H1 (cell line): ENCODE data around the gene SMOC2. TPM values are rescaled to one million over a fixed set of nuclear protein-coding genes. Genes with fewer than 3 reads are reported as not detected.

Experiments used
- CTCF ChIA-PET: fragments of 300-600 bp; sonication (Branson Sonifier 250); formaldehyde crosslinking; loops from one replicate; lab custom pipeline; 2021; ENCODE audit not compliant: partially characterized antibody; lab: Charles Lee
- POLR2A ChIA-PET: fragments of 300-600 bp; sonication (Branson Sonifier 250); formaldehyde crosslinking; loops from one replicate; lab custom pipeline; 2021; ENCODE audit warnings: inconsistent platforms; ENCODE audit not compliant: partially characterized antibody; lab: Charles Lee
- DNase-seq, 2 experiments: peaks; one replicate each; pipeline versions ENCODE4 v3.0.0 to v3.0.0-alpha.2; 2010 to 2022; ENCODE audit warnings: low spot score in 2 of 2, low read depth in 1 of 2, mixed read lengths in 1 of 2
- FAIRE-seq: peaks from 2 replicates; lab custom pipeline; 2011; peaks lifted over from hg19 to GRCh38; lab: Jason Lieb, UNC
- H2AFZ ChIP-seq: 2 replicates; pipeline ENCODE4 v1.8.1; 2012; ENCODE audit warnings: low read length, inconsistent platforms
- H2AK5ac ChIP-seq: 2 replicates; pipeline ENCODE4 v1.6.1; 2013; ENCODE audit warnings: low read depth, low read length
- H2BK120ac ChIP-seq: replicated peaks from 2 replicates; pipeline ENCODE3; 2013; ENCODE audit warnings: low read depth, low read length, inconsistent platforms
- H2BK12ac ChIP-seq: 2 replicates; pipeline ENCODE4 v1.6.1; 2013; ENCODE audit warnings: low read depth, low read length
- H2BK15ac ChIP-seq: 2 replicates; pipeline ENCODE4 v1.6.1; 2013; ENCODE audit warnings: low read length
- H2BK20ac ChIP-seq: 2 replicates; pipeline ENCODE4 v1.6.1; 2013; ENCODE audit warnings: low read length
- H2BK5ac ChIP-seq: 2 replicates; pipeline ENCODE4 v1.6.1; 2013; ENCODE audit warnings: low read depth, low read length
- H3K14ac ChIP-seq: 2 replicates; pipeline ENCODE4 v1.6.1; 2013; ENCODE audit warnings: inconsistent platforms; ENCODE audit not compliant: insufficient read length
- H3K18ac ChIP-seq: 2 replicates; pipeline ENCODE4 v1.6.1; 2013; ENCODE audit warnings: low read length; ENCODE audit errors: extremely low read depth
- H3K23ac ChIP-seq: 2 replicates; pipeline ENCODE4 v1.6.1; 2013; ENCODE audit warnings: inconsistent platforms; ENCODE audit not compliant: insufficient read length
- H3K23me2 ChIP-seq: 2 replicates; pipeline ENCODE4 v1.6.1; 2013; ENCODE audit warnings: low read depth, low read length
- H3K27ac ChIP-seq: 2 replicates; pipeline ENCODE4 v1.6.1; 2011; ENCODE audit warnings: low read depth, low read length, inconsistent platforms
- H3K27me3 ChIP-seq, 4 experiments: replicated peaks in 1 of 4; 1 replicate in 1 of 4; 2 replicates in 3 of 4; pipeline versions ENCODE4 v1.6.1 to v1.8.1; 2011 to 2013; ENCODE audit warnings: low read length in 3 of 4, mild to moderate bottlenecking in 3 of 4, inconsistent platforms in 2 of 4, mixed read lengths in 2 of 4, moderate library complexity in 1 of 4; ENCODE audit not compliant: control insufficient read depth in 3 of 4, insufficient read depth in 3 of 4; ENCODE audit errors: extremely low read depth in 1 of 4
- H3K36me3 ChIP-seq, 4 experiments: 2 replicates each; pipeline versions ENCODE4 v1.6.1 to v1.8.1; 2011 to 2013; ENCODE audit warnings: mild to moderate bottlenecking in 4 of 4, low read length in 3 of 4, moderate library complexity in 2 of 4, control low read depth in 1 of 4, inconsistent platforms in 1 of 4; ENCODE audit not compliant: insufficient read depth in 4 of 4, control insufficient read depth in 2 of 4
- H3K4ac ChIP-seq: replicated peaks from 2 replicates; pipeline ENCODE3; 2013; ENCODE audit warnings: low read length, low read depth, mixed read lengths, inconsistent platforms; ENCODE audit not compliant: insufficient read length
- H3K4me1 ChIP-seq, 4 experiments: replicated peaks in 1 of 4; 1 replicate in 1 of 4; 2 replicates in 3 of 4; pipeline versions ENCODE4 v1.6.1 to v1.8.1; 2011 to 2013; ENCODE audit warnings: low read length in 3 of 4, inconsistent platforms in 2 of 4, mixed read lengths in 1 of 4; ENCODE audit not compliant: insufficient read depth in 4 of 4, control insufficient read depth in 3 of 4
- H3K4me2 ChIP-seq, 2 experiments: 2 replicates each; pipeline versions ENCODE4 v1.6.1 to v1.8.1; 2011 to 2013; ENCODE audit warnings: low read depth in 2 of 2, low read length in 2 of 2, control low read depth in 1 of 2, inconsistent platforms in 1 of 2, mild to moderate bottlenecking in 1 of 2; ENCODE audit not compliant: insufficient read depth in 1 of 2
- H3K4me3 ChIP-seq, 4 experiments: fragments of 200-600, 300-600 bp in 1 of 4; sonication (generic), shearing (Covaris generic), sonication (Bioruptor Twin) in 1 of 4; 2 replicates each; pipeline versions ENCODE4 v1.5.1 to v1.8.1; 2011 to 2016; ENCODE audit warnings: low read length in 4 of 4, low read depth in 3 of 4, control low read depth in 2 of 4, inconsistent platforms in 2 of 4, mild to moderate bottlenecking in 2 of 4, mixed read lengths in 1 of 4, moderate library complexity in 1 of 4; ENCODE audit not compliant: insufficient read depth in 2 of 4; ENCODE audit errors: extremely low read depth in 1 of 4
- H3K56ac ChIP-seq: replicated peaks from 2 replicates; pipeline ENCODE3; 2013; ENCODE audit warnings: low read depth, mild to moderate bottlenecking, mixed read lengths, low read length, inconsistent platforms; ENCODE audit not compliant: insufficient read length
- H3K79me1 ChIP-seq: 2 replicates; pipeline ENCODE4 v1.6.1; 2013; ENCODE audit warnings: low read depth, low read length, control low read depth
- H3K79me2 ChIP-seq, 2 experiments: 2 replicates each; pipeline versions ENCODE4 v1.6.1 to v1.8.1; 2012 to 2013; ENCODE audit warnings: low read length in 2 of 2, mild to moderate bottlenecking in 2 of 2, inconsistent platforms in 1 of 2; ENCODE audit not compliant: insufficient read depth in 2 of 2, control insufficient read depth in 1 of 2
- H3K9ac ChIP-seq, 4 experiments: replicated peaks in 1 of 4; 1 replicate in 1 of 4; 2 replicates in 3 of 4; pipeline versions ENCODE4 v1.6.1 to v1.8.1; 2011 to 2013; ENCODE audit warnings: low read depth in 3 of 4, low read length in 3 of 4, control low read depth in 2 of 4, mild to moderate bottlenecking in 2 of 4, moderate library complexity in 2 of 4, inconsistent platforms in 1 of 4; ENCODE audit errors: extremely low read depth in 1 of 4
- H3K9me3 ChIP-seq, 2 experiments: 2 replicates each; pipeline versions ENCODE4 v1.6.1 to v1.8.1; 2012 to 2013; ENCODE audit warnings: mild to moderate bottlenecking in 2 of 2, moderate library complexity in 2 of 2, control low read depth in 1 of 2, inconsistent platforms in 1 of 2, low read depth in 1 of 2, low read length in 1 of 2, mixed read lengths in 1 of 2; ENCODE audit not compliant: insufficient read depth in 2 of 2
- H4K20me1 ChIP-seq, 2 experiments: replicated peaks in 1 of 2; 2 replicates each; pipeline versions ENCODE3 to v1.8.1; 2011 to 2013; ENCODE audit warnings: inconsistent platforms in 2 of 2, low read length in 2 of 2, mild to moderate bottlenecking in 1 of 2; ENCODE audit not compliant: insufficient read depth in 2 of 2, control insufficient read depth in 1 of 2
- H4K5ac ChIP-seq: 2 replicates; pipeline ENCODE4 v1.6.1; 2013; ENCODE audit warnings: low read length, low read depth, mixed read lengths, inconsistent platforms; ENCODE audit not compliant: insufficient read length
- H4K8ac ChIP-seq: 2 replicates; pipeline ENCODE4 v1.8.0; 2013; ENCODE audit warnings: mild to moderate bottlenecking, moderate library complexity, low read length, inconsistent platforms; ENCODE audit not compliant: insufficient read depth; ENCODE audit errors: extremely low read depth
- H4K91ac ChIP-seq: replicated peaks from 2 replicates; pipeline ENCODE3; 2013; ENCODE audit warnings: low read length, mixed read lengths, inconsistent platforms; ENCODE audit not compliant: insufficient read length
- ASH2L ChIP-seq: fragments of 200-600, 300-600 bp; sonication (generic); IDR thresholded peaks from one replicate; pipeline ENCODE4 v1.7.1; 2017; ENCODE audit warnings: low read length
- BCL11A ChIP-seq, 2 experiments: IDR thresholded peaks; one replicate each; pipeline ENCODE4 v1.6.1; 2011; ENCODE audit warnings: low read depth in 2 of 2, low read length in 2 of 2, mild to moderate bottlenecking in 2 of 2
- CEBPB ChIP-seq: IDR thresholded peaks from 2 replicates; pipeline ENCODE4 v1.6.1; 2012; ENCODE audit warnings: low read depth, low read length
- CHD1 ChIP-seq: IDR thresholded peaks from 2 replicates; pipeline ENCODE4 v1.6.1; 2012; ENCODE audit warnings: low read depth, low read length, improper control_type of control experiment
- CHD2 ChIP-seq: IDR thresholded peaks from 2 replicates; pipeline ENCODE4 v1.6.1; 2012; ENCODE audit warnings: low read length, improper control_type of control experiment
- CREB1 ChIP-seq: IDR thresholded peaks from 2 replicates; pipeline ENCODE4 v1.6.1; 2012; ENCODE audit warnings: inconsistent platforms
- FOSL1 ChIP-seq: IDR thresholded peaks from 2 replicates; pipeline ENCODE4 v1.6.1; 2011; ENCODE audit warnings: mild to moderate bottlenecking, low read depth, low read length, moderate library complexity; ENCODE audit not compliant: insufficient read depth
- HDAC6 ChIP-seq: IDR thresholded peaks from one replicate; pipeline ENCODE4 v1.7.1; 2012; ENCODE audit warnings: low read depth, mild to moderate bottlenecking, inconsistent platforms, low read length, moderate library complexity
- KDM5A ChIP-seq: fragments of 200-600 bp; IDR thresholded peaks from 2 replicates; pipeline ENCODE4 v1.7.1; 2012; ENCODE audit warnings: mild to moderate bottlenecking, low read length, inconsistent platforms, mixed read lengths
- NRF1 ChIP-seq: IDR thresholded peaks from 2 replicates; pipeline ENCODE4 v1.6.1; 2011; ENCODE audit warnings: mild to moderate bottlenecking, low read depth, low read length, improper control_type of control experiment
- RFX5 ChIP-seq: IDR thresholded peaks from 2 replicates; pipeline ENCODE4 v1.6.1; 2011; ENCODE audit warnings: low read depth, low read length, improper control_type of control experiment, borderline replicate concordance
- SAP30 ChIP-seq: fragments of 300-600 bp; sonication (generic); IDR thresholded peaks from 2 replicates; pipeline ENCODE4 v1.7.1; 2012; ENCODE audit warnings: low read length, moderate library complexity, mild to moderate bottlenecking, inconsistent platforms; ENCODE audit not compliant: insufficient read depth, insufficient replicate concordance
- SIRT6 ChIP-seq: IDR thresholded peaks from one replicate; pipeline ENCODE4 v1.7.1; 2012; ENCODE audit warnings: low read length, inconsistent platforms
- SP4 ChIP-seq: IDR thresholded peaks from 2 replicates; pipeline ENCODE4 v1.6.1; 2012; ENCODE audit warnings: low read length, inconsistent platforms
- TAF7 ChIP-seq: optimal IDR thresholded peaks from 2 replicates; pipeline ENCODE3; 2011; ENCODE audit warnings: low read depth, mild to moderate bottlenecking, inconsistent platforms, low read length, moderate library complexity, borderline replicate concordance
- TCF12 ChIP-seq: IDR thresholded peaks from 2 replicates; pipeline ENCODE4 v1.6.1; 2011; ENCODE audit warnings: low read depth, mild to moderate bottlenecking, low read length
- ZNF274 ChIP-seq: IDR thresholded peaks from 2 replicates; pipeline ENCODE4 v1.7.0; 2012; ENCODE audit warnings: low read length, borderline replicate concordance; ENCODE audit errors: extremely low read depth
- WGBS, 2 experiments: shearing (Covaris generic) in 1 of 2; methylation state at CpG; one replicate each; pipeline versions ENCODE4 v1.1.6 to v1.1.7; 2013 to 2015; ENCODE audit warnings: low lambda C conversion rate in 2 of 2, mixed read lengths in 2 of 2, inconsistent platforms in 1 of 2, low coverage in 1 of 2, missing lambda C conversion rate in 1 of 2; ENCODE audit not compliant: insufficient replicate concordance in 2 of 2, insufficient coverage in 1 of 2, insufficient read length in 1 of 2; ENCODE audit errors: extremely low coverage in 1 of 2, missing lambda C conversion rate in 1 of 2; 5-methylcytosine and 5-hydroxymethylcytosine counted together
- polyA plus RNA-seq, 7 experiments: library from polyadenylated mRNA; depleted of rRNA in 3 of 7; stranded (reverse) in 5 of 7; unstranded in 2 of 7; fragments of >200 nt in 5 of 7; fragments of 200-250 nt in 2 of 7; gene quantifications; 1 replicate in 5 of 7; 2 replicates in 1 of 7; 4 replicates in 1 of 7; pipeline versions ENCODE4 v1.2.1 to v1.2.3, GENCODE V29; 2011 to 2013; ENCODE audit warnings: missing spikeins in 2 of 7, mixed read lengths in 2 of 7
- total RNA-seq: library from RNA; stranded (reverse); fragmentation: NEBNext Ultra II Directional; extraction: Animal tissue kit (Norgen Biotek cat#: 25700); gene quantifications from 2 replicates; pipeline ENCODE4 v1.2.1, GENCODE V29; 2021

SMOC2 gene
- total and polyA plus RNA-seq, 2 of the 8 experiments (the other 6 are each of a cell fraction or from before 2014, with no cell fraction given) = 7.7 to 8.5 TPM

DNA sequence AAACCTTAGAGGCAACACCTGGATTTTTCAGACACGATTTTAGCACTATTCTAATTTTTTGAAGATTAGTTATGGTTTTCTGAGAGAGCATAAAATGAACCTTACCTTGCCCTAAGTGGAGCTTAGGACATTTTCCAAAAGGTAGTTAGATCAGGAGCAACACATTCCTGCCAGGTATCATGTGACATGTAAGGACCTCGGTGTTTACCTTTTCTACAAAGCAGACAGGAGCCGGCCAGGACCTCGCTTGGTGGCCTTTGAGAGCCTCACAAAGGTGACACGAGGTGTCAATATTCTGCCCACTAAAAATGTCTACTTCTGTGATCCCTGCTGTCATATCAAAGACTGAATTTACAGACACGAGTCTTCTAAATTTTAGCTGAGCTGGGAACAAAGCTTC lies 174.9 kb downstream of the SMOC2 start:
- Histone ChIP-seq H3K79me2 (no peaks in the 10 kb centered on the region), H3K79me1 (no peaks in the 10 kb centered on the region), H2BK5ac (no peak overlapping the region), H3K27me3 (no peaks in the 10 kb centered on the region), H3K4me2 (no peak overlapping the region), H3K36me3 (no peaks in the 10 kb centered on the region), H3K27ac (no peak overlapping the region), H3K18ac (no peak overlapping the region), H3K14ac (no peak overlapping the region), H4K5ac (no peak overlapping the region), H4K20me1 (no peaks in the 10 kb centered on the region), H3K4me3 (no peak overlapping the region), H2BK120ac (no peak overlapping the region), H3K56ac (no peak overlapping the region), H2AK5ac (no peak overlapping the region), H2BK15ac (no peak overlapping the region), H3K9ac (no peak overlapping the region), H3K23me2 (no peaks in the 10 kb centered on the region), H2BK20ac (no peak overlapping the region), H3K4ac (no peak overlapping the region), H4K8ac (no peak overlapping the region), H3K4me1 (no peaks in the 10 kb centered on the region; a peak in 1 of 7 replicates), H2AFZ (no peak overlapping the region), H3K23ac (no peak overlapping the region), H4K91ac (no peak overlapping the region), H3K9me3 (peaks cover 8 to 29% of the 10 kb centered on the region in 2 experiments; a peak in 2 of 4 replicates), H2BK12ac (no peak overlapping the region)
- FAIRE-seq (no peak), DNase-seq (no peak)
- ChIA-PET POLR2A (no interaction called here), CTCF (interaction anchor here (1.0 to 1.8 kb wide), 5 partner anchors 11 to 261 kb away, joined by 3 to 6 read pairs (median 4); no protein-coding TSS in a partner anchor)
- WGBS, 2 experiments = 90% methylated on average over 6 of the region's 6 CpGs; no CpG with 5 or more reads in 1 of the 2 experiments
- TF ChIP-seq SAP30 (no peak), CHD1 (no peak), CEBPB (no peak), CHD2 (no peak), RFX5 (no peak), TCF12 (no peak), FOSL1 (no peak), ZNF274 (no peak), SP4 (no peak), CREB1 (no peak), NRF1 (no peak), HDAC6 (no peak), TAF7 (no peak), SIRT6 (no peak), BCL11A (IDR thresholded peaks at IDR 0.05; ENCODE audit: low read depth in 2 of 2, low read length in 2 of 2) (no peak), ASH2L (no peak), KDM5A (no peak)
